ENCODE measurements around the gene NEDD4L. TPM values are rescaled to one million over a fixed set of nuclear protein-coding genes. Genes with fewer than 3 reads are reported as not detected.

Gene NEDD4L
- total RNA-seq, 4 donors from 2014 or later = 44.0 to 104 (median 59.6) TPM

DNA sequence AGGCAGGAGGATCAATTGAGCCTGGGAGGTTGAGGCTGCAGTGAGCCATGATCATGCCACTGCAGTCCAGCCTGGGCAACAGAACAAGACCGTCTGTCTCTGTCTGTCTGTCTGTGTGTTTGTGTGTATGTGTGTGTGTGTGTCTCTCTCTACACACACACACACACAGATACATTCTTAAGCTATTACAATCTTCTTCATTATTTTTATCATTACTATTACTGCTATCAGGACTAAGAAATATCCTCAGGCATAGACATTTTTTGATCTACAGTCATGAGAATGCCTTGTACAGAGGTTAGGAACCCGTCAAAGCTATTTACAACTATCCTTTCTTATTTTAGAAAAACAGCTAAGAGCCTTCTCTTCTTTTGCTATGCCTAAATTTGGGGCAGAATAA lies 207.4 kb downstream of the NEDD4L start:
- H3K36me3 ChIP-seq = peaks cover 10% of the 10 kb centered on the region
- H3K9me3 ChIP-seq = no peaks in the 10 kb centered on the region
- H3K4me1 ChIP-seq = peaks cover 11% of the 10 kb centered on the region
- 94% methylated on average over 2 of the region's 2 CpGs for WGBS
- DNase-seq (ENCODE audit: low spot score in 2 of 2) = no peak
- H3K4me3 ChIP-seq = no peak overlapping the region
- TF ChIP-seq EP300 (IDR thresholded peaks at IDR 0.05) = no peak
- no peak for TF ChIP-seq POLR2A (IDR thresholded peaks at IDR 0.05)
- TF ChIP-seq POLR2AphosphoS5 (IDR thresholded peaks at IDR 0.05) = no peak
- TF ChIP-seq, protein P1, sequence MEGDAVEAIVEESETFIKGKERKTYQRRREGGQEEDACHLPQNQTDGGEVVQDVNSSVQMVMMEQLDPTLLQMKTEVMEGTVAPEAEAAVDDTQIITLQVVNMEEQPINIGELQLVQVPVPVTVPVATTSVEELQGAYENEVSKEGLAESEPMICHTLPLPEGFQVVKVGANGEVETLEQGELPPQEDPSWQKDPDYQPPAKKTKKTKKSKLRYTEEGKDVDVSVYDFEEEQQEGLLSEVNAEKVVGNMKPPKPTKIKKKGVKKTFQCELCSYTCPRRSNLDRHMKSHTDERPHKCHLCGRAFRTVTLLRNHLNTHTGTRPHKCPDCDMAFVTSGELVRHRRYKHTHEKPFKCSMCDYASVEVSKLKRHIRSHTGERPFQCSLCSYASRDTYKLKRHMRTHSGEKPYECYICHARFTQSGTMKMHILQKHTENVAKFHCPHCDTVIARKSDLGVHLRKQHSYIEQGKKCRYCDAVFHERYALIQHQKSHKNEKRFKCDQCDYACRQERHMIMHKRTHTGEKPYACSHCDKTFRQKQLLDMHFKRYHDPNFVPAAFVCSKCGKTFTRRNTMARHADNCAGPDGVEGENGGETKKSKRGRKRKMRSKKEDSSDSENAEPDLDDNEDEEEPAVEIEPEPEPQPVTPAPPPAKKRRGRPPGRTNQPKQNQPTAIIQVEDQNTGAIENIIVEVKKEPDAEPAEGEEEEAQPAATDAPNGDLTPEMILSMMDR (IDR thresholded peaks at IDR 0.05) = no peak
- H3K27me3 ChIP-seq = no peaks in the 10 kb centered on the region
- H3K27ac ChIP-seq = no peak overlapping the region

DNA sequence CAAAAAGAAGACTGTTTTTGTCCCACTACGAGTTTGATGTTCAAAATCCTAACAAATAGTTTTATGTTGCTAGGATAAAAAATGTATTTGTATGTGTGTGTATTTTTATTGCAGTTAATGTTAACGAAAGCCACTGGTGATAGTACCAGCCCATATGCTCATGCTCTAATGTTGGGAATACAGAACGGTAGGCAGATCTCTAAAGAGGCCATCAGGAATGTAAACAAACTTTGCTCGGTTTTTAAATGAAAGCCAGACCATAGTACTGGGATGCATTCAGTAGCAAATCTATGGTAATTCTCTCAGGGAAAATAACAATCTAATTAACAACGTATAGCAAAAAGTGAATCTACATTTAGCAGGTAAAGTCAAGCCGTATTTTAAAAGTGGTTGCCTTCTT lies 208.1 kb downstream of the NEDD4L start:
- Histone ChIP-seq H3K4me1 (peaks cover 8% of the 10 kb centered on the region), H3K36me3 (peaks cover 10% of the 10 kb centered on the region), H3K27me3 (no peaks in the 10 kb centered on the region), H3K4me3 (no peak overlapping the region), H3K27ac (no peak overlapping the region), H3K9me3 (no peaks in the 10 kb centered on the region)
- TF ChIP-seq POLR2AphosphoS5 (IDR thresholded peaks at IDR 0.05) = no peak
- TF ChIP-seq POLR2A (IDR thresholded peaks at IDR 0.05) = no peak
- WGBS = 76% methylated on average over 6 of the region's 6 CpGs
- no peak for DNase-seq (ENCODE audit: low spot score in 2 of 2)

DNA sequence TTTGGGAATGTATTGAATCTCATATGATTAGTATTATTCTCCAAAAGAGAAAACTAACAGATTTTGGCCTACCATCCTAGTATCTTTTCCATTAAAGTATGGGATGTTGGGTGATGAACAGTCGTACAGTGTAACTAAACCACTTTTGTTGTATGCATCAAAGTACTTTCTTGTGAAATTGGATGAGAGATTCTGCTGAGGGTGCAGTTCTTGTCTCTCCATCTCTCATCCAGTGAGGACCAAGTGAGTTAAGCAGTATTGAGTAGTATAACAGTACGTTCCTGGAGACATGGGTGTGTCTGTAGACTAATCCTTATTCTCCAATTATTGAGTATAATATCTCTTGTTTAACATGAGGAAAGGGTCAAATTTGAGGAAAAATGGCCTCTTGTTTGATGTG lies 209.3 kb downstream of the NEDD4L start:
- Histone ChIP-seq H3K27ac (no peak overlapping the region), H3K9me3 (no peaks in the 10 kb centered on the region), H3K36me3 (peaks cover 10% of the 10 kb centered on the region), H3K27me3 (no peaks in the 10 kb centered on the region), H3K4me1 (no peaks in the 10 kb centered on the region), H3K4me3 (no peak overlapping the region)
- DNase-seq (ENCODE audit: low spot score in 2 of 2) = no peak
- 91% methylated on average over 2 of the region's 2 CpGs for WGBS
- TF ChIP-seq POLR2AphosphoS5 (IDR thresholded peaks at IDR 0.05) (no peak), EP300 (IDR thresholded peaks at IDR 0.05) (no peak), POLR2A (IDR thresholded peaks at IDR 0.05) (no peak)
- TF ChIP-seq, protein P1 (IDR thresholded peaks at IDR 0.05) = no peak

DNA sequence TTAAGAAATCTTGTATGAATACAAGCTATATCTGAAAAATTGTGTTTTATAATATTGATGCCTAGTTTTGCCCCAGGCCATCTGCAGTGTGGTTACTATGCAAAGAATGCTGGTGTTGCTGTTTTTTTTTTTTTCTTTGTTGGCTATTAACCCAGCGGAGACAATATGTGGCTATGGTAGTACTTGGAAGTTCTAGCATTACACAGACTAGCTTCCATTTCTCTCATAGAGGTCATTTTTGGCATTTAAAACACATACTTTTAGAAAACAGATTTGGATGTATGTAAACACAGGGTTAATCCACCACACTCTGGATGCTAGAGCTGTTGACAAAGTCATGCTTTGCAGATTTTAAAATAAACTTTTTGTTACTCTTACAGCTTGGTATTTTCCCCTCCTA lies 209.8 kb downstream of the NEDD4L start:
- WGBS = 88% methylated on average over 1 of the region's 1 CpG
- H3K27ac ChIP-seq = no peak overlapping the region
- no peaks in the 10 kb centered on the region for H3K4me1 ChIP-seq
- H3K9me3 ChIP-seq = no peaks in the 10 kb centered on the region
- TF ChIP-seq POLR2A (IDR thresholded peaks at IDR 0.05) = no peak
- TF ChIP-seq, protein P1 (IDR thresholded peaks at IDR 0.05) = no peak
- TF ChIP-seq EP300 (IDR thresholded peaks at IDR 0.05) = no peak
- TF ChIP-seq POLR2AphosphoS5 (IDR thresholded peaks at IDR 0.05) = no peak
- DNase-seq (ENCODE audit: low spot score in 2 of 2) = no peak
- H3K27me3 ChIP-seq = no peaks in the 10 kb centered on the region
- H3K4me3 ChIP-seq = no peak overlapping the region
- H3K36me3 ChIP-seq = peaks cover 10% of the 10 kb centered on the region

DNA sequence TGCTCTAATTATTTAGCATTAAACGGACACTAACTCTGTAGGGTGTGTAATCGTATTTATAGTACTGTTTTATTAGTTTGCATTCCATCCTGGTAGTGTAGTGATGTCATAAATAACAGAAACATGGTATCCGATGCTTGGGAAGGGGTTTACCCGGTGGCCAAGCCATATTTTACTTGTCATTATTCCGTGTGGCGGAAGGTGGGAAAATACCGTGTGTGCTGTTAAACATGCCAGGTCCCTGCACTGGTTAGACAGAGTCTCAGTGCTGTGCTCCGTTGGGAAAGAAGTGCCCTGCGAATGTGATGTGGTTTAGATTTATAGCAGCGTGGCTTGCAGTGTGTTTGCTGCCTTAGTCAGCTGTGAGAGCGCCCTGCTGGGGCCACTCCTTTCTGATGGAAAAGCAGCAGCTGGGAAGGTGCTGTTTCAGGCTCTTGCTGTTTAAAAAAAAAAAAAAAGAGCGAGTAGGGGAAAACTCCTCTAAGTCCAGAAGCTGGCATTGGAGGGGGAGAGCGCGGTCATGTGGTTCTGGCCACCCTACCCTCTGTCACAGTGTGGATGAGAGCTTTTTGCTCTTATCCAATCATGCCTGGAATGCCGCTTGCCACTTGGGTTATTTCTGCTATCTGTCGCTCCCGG lies 211.0 kb downstream of the NEDD4L start:
- Histone ChIP-seq H3K9me3 (no peaks in the 10 kb centered on the region), H3K36me3 (peaks cover 10% of the 10 kb centered on the region), H3K27me3 (no peaks in the 10 kb centered on the region), H3K4me1 (no peaks in the 10 kb centered on the region), H3K4me3 (no peak overlapping the region), H3K27ac (no peak overlapping the region)
- no peak for DNase-seq (ENCODE audit: low spot score in 2 of 2)
- TF ChIP-seq POLR2A (IDR thresholded peaks at IDR 0.05) = no peak
- no peak for TF ChIP-seq POLR2AphosphoS5 (IDR thresholded peaks at IDR 0.05)
- TF ChIP-seq EP300 (IDR thresholded peaks at IDR 0.05) = no peak
- TF ChIP-seq, protein P1 (IDR thresholded peaks at IDR 0.05) = no peak
- WGBS = 81% methylated on average over 17 of the region's 17 CpGs
